MCF 10A (cell line): ENCODE data around the gene SDK1. TPM values are rescaled to one million over a fixed set of nuclear protein-coding genes. Genes with fewer than 3 reads are reported as not detected.

Experiments
- BruUV-seq: library from RNA; stranded (reverse); fragments of 400-500 nt; replicated peaks from 2 replicates; lab custom pipeline; 2021; lab: Mats Ljungman, UMichigan
- CTCF ChIA-PET: fragments of 300-600 bp; sonication (Branson Sonifier 250); formaldehyde crosslinking; extraction: SDS; loops from one replicate; lab custom pipeline; 2021; ENCODE audit warnings: antibody characterized with exemption, inconsistent platforms; lab: Yijun Ruan, JAX
- POLR2A ChIA-PET: fragments of 300-600, 350-650 bp; sonication (Branson Sonifier 250); formaldehyde crosslinking; extraction: SDS; loops from one replicate; lab custom pipeline; 2020; ENCODE audit warnings: antibody characterized with exemption, inconsistent platforms; lab: Yijun Ruan, JAX
- DNase-seq: peaks from one replicate; pipeline ENCODE4 v3.0.0-alpha.2; 2018; ENCODE audit not compliant: unreplicated experiment
- H3K27ac Mint-ChIP-seq: one replicate; pipeline ENCODE4 v1.8.0; 2022; ENCODE audit warnings: mild to moderate bottlenecking, low read depth, mixed read lengths; ENCODE audit not compliant: unreplicated experiment
- H3K27me3 Mint-ChIP-seq: one replicate; pipeline ENCODE4 v1.8.0; 2022; ENCODE audit warnings: mixed read lengths; ENCODE audit not compliant: insufficient read depth, unreplicated experiment
- H3K36me3 Mint-ChIP-seq: one replicate; pipeline ENCODE4 v1.8.0; 2022; ENCODE audit warnings: mild to moderate bottlenecking, moderate library complexity, mixed read lengths; ENCODE audit not compliant: insufficient read depth, unreplicated experiment
- H3K4me1 Mint-ChIP-seq: one replicate; pipeline ENCODE4 v1.8.0; 2022; ENCODE audit warnings: mixed read lengths; ENCODE audit not compliant: insufficient read depth, unreplicated experiment
- H3K4me3 Mint-ChIP-seq: one replicate; pipeline ENCODE4 v1.8.0; 2022; ENCODE audit warnings: mild to moderate bottlenecking, moderate library complexity, mixed read lengths; ENCODE audit not compliant: unreplicated experiment
- H3K9me3 Mint-ChIP-seq: one replicate; pipeline ENCODE4 v1.8.0; 2022; ENCODE audit warnings: mixed read lengths; ENCODE audit not compliant: unreplicated experiment
- intact Hi-C: fragments of 100-400 bp; cut with micrococcal nuclease; formaldehyde crosslinking; loops from 2 replicates; pipeline ENCODE4 v1.14.1; 2022
- total RNA-seq: library from RNA; stranded (reverse); gene quantifications from 2 replicates; pipeline ENCODE4 v1.2.3, GENCODE V29; 2022
- TF ChIP-seq, protein P1 (sequence below): fragments of 200-600 bp; IDR thresholded peaks from one replicate; pipeline ENCODE4 v1.8.0; 2022; ENCODE audit warnings: antibody characterized with exemption, mild to moderate bottlenecking; ENCODE audit not compliant: unreplicated experiment

Gene SDK1
- total RNA-seq, 1 experiment from 2014 or later = 3.3 TPM

DNA sequence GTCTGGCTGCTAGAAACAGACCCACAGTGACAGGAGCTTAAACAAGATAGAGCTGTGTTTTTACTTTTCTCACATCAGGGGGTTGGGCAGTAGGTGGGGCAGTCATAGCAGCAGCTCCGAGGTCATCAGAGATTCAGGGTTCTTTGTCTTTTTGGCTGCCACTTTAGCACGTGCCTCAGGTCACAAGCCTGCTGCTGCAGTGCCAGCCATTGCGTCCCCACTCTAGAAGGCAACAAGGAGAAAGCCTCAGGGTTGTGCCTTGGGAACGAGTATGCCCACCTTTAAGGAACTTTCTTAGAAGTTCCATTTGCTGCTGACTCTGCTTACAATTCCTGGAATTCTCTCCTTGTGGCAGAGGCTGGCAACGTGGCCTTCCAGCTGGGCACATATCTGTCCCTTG, 720.4 kb downstream of the SDK1 start:
- no peaks in the 10 kb centered on the region for H3K36me3 Mint-ChIP-seq
- H3K4me1 Mint-ChIP-seq = no peaks in the 10 kb centered on the region
- H3K27ac Mint-ChIP-seq = no peak overlapping the region
- no peak overlapping the region for H3K4me3 Mint-ChIP-seq
- ChIA-PET POLR2A (interaction anchor here (1.0 kb wide), 1 partner anchor 44 kb away, joined by 3 read pairs; no protein-coding TSS in a partner anchor), CTCF (no interaction called here)
- no peaks in the 10 kb centered on the region for H3K9me3 Mint-ChIP-seq
- no peak for DNase-seq
- intact Hi-C loops = no loop called here
- TF ChIP-seq, protein P1, sequence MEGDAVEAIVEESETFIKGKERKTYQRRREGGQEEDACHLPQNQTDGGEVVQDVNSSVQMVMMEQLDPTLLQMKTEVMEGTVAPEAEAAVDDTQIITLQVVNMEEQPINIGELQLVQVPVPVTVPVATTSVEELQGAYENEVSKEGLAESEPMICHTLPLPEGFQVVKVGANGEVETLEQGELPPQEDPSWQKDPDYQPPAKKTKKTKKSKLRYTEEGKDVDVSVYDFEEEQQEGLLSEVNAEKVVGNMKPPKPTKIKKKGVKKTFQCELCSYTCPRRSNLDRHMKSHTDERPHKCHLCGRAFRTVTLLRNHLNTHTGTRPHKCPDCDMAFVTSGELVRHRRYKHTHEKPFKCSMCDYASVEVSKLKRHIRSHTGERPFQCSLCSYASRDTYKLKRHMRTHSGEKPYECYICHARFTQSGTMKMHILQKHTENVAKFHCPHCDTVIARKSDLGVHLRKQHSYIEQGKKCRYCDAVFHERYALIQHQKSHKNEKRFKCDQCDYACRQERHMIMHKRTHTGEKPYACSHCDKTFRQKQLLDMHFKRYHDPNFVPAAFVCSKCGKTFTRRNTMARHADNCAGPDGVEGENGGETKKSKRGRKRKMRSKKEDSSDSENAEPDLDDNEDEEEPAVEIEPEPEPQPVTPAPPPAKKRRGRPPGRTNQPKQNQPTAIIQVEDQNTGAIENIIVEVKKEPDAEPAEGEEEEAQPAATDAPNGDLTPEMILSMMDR = no peak
- no peaks in the 10 kb centered on the region for H3K27me3 Mint-ChIP-seq
- no TSS peak for BruUV-seq

DNA sequence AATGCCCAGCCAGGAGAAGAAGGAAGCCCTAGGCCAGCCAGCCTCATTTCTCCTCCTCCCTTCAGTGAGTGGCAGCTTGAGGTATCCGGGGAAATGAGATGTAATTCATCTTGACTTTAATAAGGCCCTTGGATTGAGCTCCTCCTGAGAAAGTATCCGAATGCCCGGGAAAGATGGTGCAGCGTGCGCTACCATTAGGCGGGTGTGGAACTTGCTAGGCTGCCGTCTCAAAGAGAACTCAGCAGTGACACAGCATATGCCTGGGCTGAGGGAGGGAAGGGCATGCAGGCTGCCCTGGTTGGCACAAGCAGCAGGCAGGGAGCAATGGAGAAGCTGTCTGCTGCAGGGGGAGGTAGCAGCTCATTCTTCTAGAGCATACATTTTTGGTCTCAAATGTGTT, 721.2 kb downstream of the SDK1 start:
- POLR2A ChIA-PET = interaction anchor here (1.0 kb wide), 1 partner anchor 43 kb away, joined by 3 read pairs; no protein-coding TSS in a partner anchor
- H3K4me1 Mint-ChIP-seq = no peaks in the 10 kb centered on the region
- BruUV-seq = no TSS peak
- intact Hi-C loops = no loop called here
- H3K9me3 Mint-ChIP-seq = no peaks in the 10 kb centered on the region
- H3K4me3 Mint-ChIP-seq = no peak overlapping the region
- TF ChIP-seq, protein P1 = no peak
- H3K27ac Mint-ChIP-seq = no peak overlapping the region
- no peaks in the 10 kb centered on the region for H3K36me3 Mint-ChIP-seq
- DNase-seq = no peak
- H3K27me3 Mint-ChIP-seq = no peaks in the 10 kb centered on the region
- CTCF ChIA-PET = no interaction called here

DNA sequence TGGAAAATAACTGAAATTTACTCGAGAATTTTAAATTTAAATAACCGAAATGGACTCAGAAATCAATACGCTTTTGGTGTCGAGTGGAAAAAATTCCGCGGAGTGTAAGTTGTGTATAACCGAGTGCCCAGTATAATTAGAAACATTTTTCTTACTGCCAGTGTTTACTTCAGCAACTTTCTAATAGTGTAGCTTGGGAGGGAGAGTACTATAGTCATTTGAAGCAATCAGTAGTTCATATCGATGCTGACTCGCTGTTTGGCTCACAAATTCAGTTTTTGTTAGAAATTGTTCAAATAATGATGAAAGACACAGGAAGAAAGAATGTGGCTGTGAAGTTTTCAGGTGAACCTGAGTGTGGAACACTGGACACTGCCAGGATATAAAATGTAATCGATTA, 722.5 kb downstream of the SDK1 start:
- intact Hi-C loops = no loop called here
- CTCF ChIA-PET = no interaction called here
- BruUV-seq = no TSS peak
- POLR2A ChIA-PET = interaction anchor here (0.7 kb wide), 1 partner anchor 174 kb away, joined by 3 read pairs; no protein-coding TSS in a partner anchor
- Mint-ChIP-seq H3K36me3 (no peaks in the 10 kb centered on the region), H3K9me3 (no peaks in the 10 kb centered on the region), H3K27me3 (no peaks in the 10 kb centered on the region), H3K4me1 (no peaks in the 10 kb centered on the region), H3K27ac (no peak overlapping the region), H3K4me3 (no peak overlapping the region)
- DNase-seq = no peak
- TF ChIP-seq, protein P1 = no peak

DNA sequence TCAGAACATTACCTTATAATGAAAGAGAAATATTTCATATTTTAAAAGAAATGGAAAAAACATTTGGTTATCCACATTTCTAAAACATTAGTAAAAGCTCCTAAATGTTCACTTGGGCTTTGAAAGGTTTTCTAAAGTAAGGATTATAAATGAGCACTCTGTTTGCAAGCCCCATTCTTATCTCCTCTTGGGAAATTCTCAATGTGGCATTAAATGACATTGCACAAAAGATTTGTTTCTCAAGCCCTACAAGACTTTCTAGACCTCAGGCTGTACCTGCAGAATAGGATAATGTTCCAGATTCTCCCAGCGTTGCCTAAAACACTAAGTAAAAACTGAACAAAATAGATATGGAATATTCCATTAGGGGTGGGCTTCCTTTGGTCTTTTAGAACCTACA, 723.1 kb downstream of the SDK1 start:
- no TSS peak for BruUV-seq
- Mint-ChIP-seq H3K4me1 (no peaks in the 10 kb centered on the region), H3K4me3 (no peak overlapping the region), H3K27ac (no peak overlapping the region), H3K27me3 (no peaks in the 10 kb centered on the region), H3K36me3 (no peaks in the 10 kb centered on the region), H3K9me3 (no peaks in the 10 kb centered on the region)
- ChIA-PET CTCF (no interaction called here), POLR2A (no interaction called here)
- TF ChIP-seq, protein P1 = no peak
- intact Hi-C loops = no loop called here
- no peak for DNase-seq
